Pancreas (tissue), 10 donors: ENCODE measurements around the gene ZNHIT2. TPM values are rescaled to one million over a fixed set of nuclear protein-coding genes. Genes with fewer than 3 reads are reported as not detected.

ENCODE experiments used
- ATAC-seq, 4 donors: fragments of 200-7000 bp; cut with Tn5 transposase; one replicate each; pipeline versions ENCODE4 v1.8.0 to v1.9.1; 2020; ENCODE audit warnings: mild to moderate bottlenecking in 4 of 4, moderate library complexity in 4 of 4
- DNase-seq, 6 donors: peaks; one replicate each; pipeline ENCODE4 v3.0.0-alpha.2; 2020
- FAIRE-seq: peaks from 2 replicates; lab custom pipeline; 2012; peaks lifted over from hg19 to GRCh38; lab: Jason Lieb, UNC
- H3K27ac ChIP-seq, 4 donors: fragments of 200-600 bp; sonication (generic); 1 replicate in 3 of 4; 2 replicates in 1 of 4; pipeline versions ENCODE4 v1.5.0 to v1.8.0; 2020
- H3K27me3 ChIP-seq, 4 donors: fragments of 200-600 bp; one replicate each; pipeline ENCODE4 v1.8.0; 2021
- H3K36me3 ChIP-seq, 3 donors: fragments of 200-600 bp; sonication (generic) in 1 of 3; one replicate each; pipeline versions ENCODE4 v1.5.0 to v1.8.0; 2020 to 2021
- H3K4me1 ChIP-seq, 3 donors: fragments of 200-600 bp; one replicate each; pipeline ENCODE4 v1.8.0; 2021
- H3K4me3 ChIP-seq, 4 donors: fragments of 200-600 bp; sonication (generic) in 2 of 4; one replicate each; pipeline versions ENCODE4 v1.5.0 to v1.8.0; 2020 to 2021
- H3K9me3 ChIP-seq, 4 donors: fragments of 200-600 bp; one replicate each; pipeline ENCODE4 v1.8.0; 2021
- CTCF ChIP-seq, 4 donors: fragments of 200-600 bp; sonication (generic) in 3 of 4; IDR thresholded peaks; one replicate each; pipeline versions ENCODE4 v1.5.0 to v1.8.0; 2021; ENCODE audit warnings: antibody characterized with exemption in 4 of 4
- WGBS, 2 donors: extraction: QIAGEN DNeasy Blood & Tissue Kit; methylation state at CpG; one replicate each; pipeline ENCODE4 v1.1.7; 2013; 5-methylcytosine and 5-hydroxymethylcytosine counted together
- intact Hi-C, 3 donors: fragments of 100-400 bp; cut with DNase I; formaldehyde crosslinking; loops; one replicate each; pipeline versions ENCODE4 v1.11.1 to v1.14.2; 2022
- polyA plus RNA-seq, 2 donors: library from polyadenylated mRNA; stranded (reverse); fragments of 200-250 nt; gene quantifications; one replicate each; pipeline ENCODE4 v1.2.3, GENCODE V29; 2013
- total RNA-seq, 6 donors: library from RNA; stranded (reverse); fragmentation: NEBNext Ultra II Directional in 4 of 6; extraction: Animal tissue kit (Norgen Biotek cat#: 25700) in 4 of 6; gene quantifications; one replicate each; pipeline versions ENCODE4 v1.2.1 to v1.2.4, GENCODE V29; 2021 to 2023
- donor health status: healthy with polysubstance abuse.
- donor health status: DM: no; HTN: no; CAD: no; lungs with moderate emphysema.
- donor health status: DM: no; HTN: no; CAD: no.
- donor health status: control.
- donor health status: control.
- donor health status: Bipolar disorder and iron deficiency.
- donor health status: DM: yes; HTN: yes; CAD: no.
- donor health status: DM: no; HTN: no; CAD: no.
- donor health status: DM: no; HTN: no; CAD: no.
- donor health status: DM: yes; HTN: yes; CAD: no.

The ZNHIT2 gene
- total and polyA plus RNA-seq, 8 donors: 4.3 to 17.8 (median 7.4) TPM

- intact Hi-C loops: no loop called here
- Histone ChIP-seq H3K4me3 (no peak overlapping the region), H3K4me1 (peaks cover 0 to 2% (median under 1%) of the 10 kb centered on the region in 3 donors), H3K27ac (no peak overlapping the region), H3K27me3 (no peaks in the 10 kb centered on the region), H3K9me3 (no peaks in the 10 kb centered on the region), H3K36me3 (peaks cover 0 to 17% (median 8%) of the 10 kb centered on the region in 3 donors)
- FAIRE-seq (no peak), ATAC-seq (no peak), DNase-seq (no peak)
- TF ChIP-seq CTCF (IDR thresholded peaks at IDR 0.05): no peak
- 95 to 97% methylated on average over 4 of the region's 4 CpGs for WGBS, 2 donors
Measured at GRCh38 chr11:65090628-65091027, 26.9 kb downstream of the ZNHIT2 start.

- Histone ChIP-seq H3K9me3 (no peaks in the 10 kb centered on the region), H3K36me3 (peaks cover 0 to 17% (median 8%) of the 10 kb centered on the region in 3 donors), H3K4me3 (no peak overlapping the region), H3K27ac (no peak overlapping the region), H3K27me3 (no peaks in the 10 kb centered on the region), H3K4me1 (peaks cover 0 to 11% (median 10%) of the 10 kb centered on the region in 3 donors)
- FAIRE-seq: no peak
- TF ChIP-seq CTCF (IDR thresholded peaks at IDR 0.05): no peak
- 87 to 94% methylated on average over 4 of the region's 4 CpGs for WGBS, 2 donors
- no peak for DNase-seq
- intact Hi-C loops: no loop called here
- no peak for ATAC-seq
Measured at GRCh38 chr11:65089621-65090020, 27.9 kb downstream of the ZNHIT2 start.

- intact Hi-C loops: no loop called here
Measured at GRCh38 chr11:65087827-65088226, 29.7 kb downstream of the ZNHIT2 start.

GRCh38 chr11:65087216-65087615 lies 30.3 kb downstream of the ZNHIT2 start:
- no peak for TF ChIP-seq CTCF (IDR thresholded peaks at IDR 0.05)
- Histone ChIP-seq H3K27me3 (no peaks in the 10 kb centered on the region), H3K27ac (no peak overlapping the region), H3K4me3 (no peak overlapping the region), H3K4me1 (peaks cover 0 to 15% (median 11%) of the 10 kb centered on the region in 3 donors), H3K9me3 (no peaks in the 10 kb centered on the region), H3K36me3 (peaks cover 0 to 17% (median 8%) of the 10 kb centered on the region in 3 donors)
- no peak for FAIRE-seq
- intact Hi-C loops: no loop called here
- DNase-seq: no peak
- no peak for ATAC-seq
- WGBS, 2 donors: 67 to 68% methylated on average over 11 of the region's 11 CpGs

More at GRCh38 chr11:65087827-65088226, 29.7 kb downstream of the ZNHIT2 start:
- Histone ChIP-seq H3K4me3 (no peak overlapping the region), H3K27me3 (no peaks in the 10 kb centered on the region), H3K9me3 (no peaks in the 10 kb centered on the region), H3K27ac (no peak overlapping the region), H3K4me1 (peaks cover 0 to 15% (median 11%) of the 10 kb centered on the region in 3 donors), H3K36me3 (peaks cover 0 to 17% (median 8%) of the 10 kb centered on the region in 3 donors)
- FAIRE-seq (no peak), ATAC-seq (no peak), DNase-seq (no peak)
- TF ChIP-seq CTCF (IDR thresholded peaks at IDR 0.05): no peak
- 94 to 95% methylated on average over 14 to 15 of the region's 15 CpGs for WGBS, 2 donors

- H3K9me3 ChIP-seq: no peaks in the 10 kb centered on the region
- H3K36me3 ChIP-seq: peaks cover 0 to 17% (median 8%) of the 10 kb centered on the region in 3 donors
- no peak for DNase-seq
- intact Hi-C loops: no loop called here
- no peak overlapping the region for H3K4me3 ChIP-seq
- 86 to 93% methylated on average over 9 of the region's 9 CpGs for WGBS, 2 donors
- no peak for TF ChIP-seq CTCF (IDR thresholded peaks at IDR 0.05)
- peaks cover 0 to 15% (median 11%) of the 10 kb centered on the region in 3 donors for H3K4me1 ChIP-seq
- no peak for FAIRE-seq
- ATAC-seq: no peak
- H3K27me3 ChIP-seq: no peaks in the 10 kb centered on the region
- no peak overlapping the region for H3K27ac ChIP-seq
Measured at GRCh38 chr11:65086809-65087208, 30.7 kb downstream of the ZNHIT2 start.
